HepG2 (cell line): Measurements from ENCODE around the gene MEA1. TPM values are rescaled to one million over a fixed set of nuclear protein-coding genes. Genes with fewer than 3 reads are reported as not detected.

ENCODE experiments used
- CBFB ChIP-seq: sonication (generic); formaldehyde crosslinking; IDR thresholded peaks from 2 replicates; pipeline ENCODE4 v1.4.0; 2020; ENCODE audit warnings: missing genetic modification reagents
- ETV6 ChIP-seq: sonication (generic); formaldehyde crosslinking; conservative IDR thresholded peaks from 2 replicates; pipeline ENCODE4 v1.4.0; 2020; ENCODE audit warnings: missing genetic modification reagents
- FOXP1 ChIP-seq, 2 experiments: fragments of 450-650 bp in 1 of 2; IDR thresholded peaks; 2 replicates each; pipeline ENCODE4 v1.6.1; 2017 to 2018; ENCODE audit warnings: antibody characterized with exemption in 1 of 2
- HDAC6 ChIP-seq: fragments of 200-600 bp; sonication (generic); IDR thresholded peaks from 2 replicates; pipeline ENCODE4 v1.7.0; 2017; ENCODE audit warnings: mild to moderate bottlenecking, antibody characterized with exemption, low read length, low read depth
- HMG20B ChIP-seq: conservative IDR thresholded peaks from 2 replicates; pipeline ENCODE4 v1.6.1; 2016; ENCODE audit warnings: missing genetic modification reagents, missing compliant biosample characterization
- HNRNPH1 ChIP-seq: fragments of 200-400 bp; formaldehyde crosslinking; optimal IDR thresholded peaks from 2 replicates; pipeline ENCODE3; 2017; ENCODE audit warnings: mild to moderate bottlenecking, low read depth, low read length
- MED8 ChIP-seq: sonication (generic); formaldehyde crosslinking; IDR thresholded peaks from 2 replicates; pipeline ENCODE4 v1.8.1; 2023; ENCODE audit warnings: mild to moderate bottlenecking, missing genetic modification reagents; ENCODE audit not compliant: insufficient replicate concordance
- NFIC ChIP-seq: IDR thresholded peaks from 2 replicates; pipeline ENCODE4 v1.6.1; 2012; ENCODE audit warnings: mild to moderate bottlenecking, low read length, inconsistent platforms
- POGZ ChIP-seq: sonication (generic); formaldehyde crosslinking; IDR thresholded peaks from 2 replicates; pipeline ENCODE4 v1.4.0; 2020; ENCODE audit warnings: mild to moderate bottlenecking, missing genetic modification reagents
- SAFB2 ChIP-seq: sonication (generic); formaldehyde crosslinking; IDR thresholded peaks from 2 replicates; pipeline ENCODE4 v1.5.1; 2020; ENCODE audit warnings: missing genetic modification reagents, low read depth, mild to moderate bottlenecking, borderline replicate concordance
- SP2 ChIP-seq: sonication (generic); formaldehyde crosslinking; IDR thresholded peaks from 2 replicates; pipeline ENCODE4 v1.5.1; 2020; ENCODE audit warnings: mild to moderate bottlenecking, missing genetic modification reagents
- TBX3 ChIP-seq: fragments of 450-650 bp; IDR thresholded peaks from 2 replicates; pipeline ENCODE4 v1.6.1; 2017; ENCODE audit warnings: antibody characterized with exemption, mild to moderate bottlenecking, inconsistent platforms, borderline replicate concordance
- TMF1 ChIP-seq: sonication (generic); formaldehyde crosslinking; IDR thresholded peaks from 2 replicates; pipeline ENCODE4 v1.8.1; 2022; ENCODE audit warnings: low read depth, missing genetic modification reagents
- ZBTB4 ChIP-seq: sonication (generic); formaldehyde crosslinking; IDR thresholded peaks from 2 replicates; pipeline ENCODE4 v1.4.0; 2020; ENCODE audit warnings: missing genetic modification reagents, mild to moderate bottlenecking, borderline replicate concordance
- ZBTB8A ChIP-seq: sonication (generic); formaldehyde crosslinking; IDR thresholded peaks from 2 replicates; pipeline ENCODE4 v1.4.0; 2020; ENCODE audit warnings: mild to moderate bottlenecking, low read depth, missing genetic modification reagents, borderline replicate concordance
- ZNF354B ChIP-seq: sonication (generic); formaldehyde crosslinking; IDR thresholded peaks from 2 replicates; pipeline ENCODE4 v1.8.0; 2022; ENCODE audit warnings: mild to moderate bottlenecking, missing genetic modification reagents
- ZNF546 ChIP-seq: sonication (generic); formaldehyde crosslinking; conservative IDR thresholded peaks from 2 replicates; pipeline ENCODE4 v1.8.1; 2023; ENCODE audit warnings: mild to moderate bottlenecking, missing genetic modification reagents
- ZNF562 ChIP-seq: sonication (generic); formaldehyde crosslinking; IDR thresholded peaks from 2 replicates; pipeline ENCODE4 v1.8.0; 2022; ENCODE audit warnings: missing genetic modification reagents, borderline replicate concordance
- ZNF709 ChIP-seq: sonication (generic); formaldehyde crosslinking; IDR thresholded peaks from 2 replicates; pipeline ENCODE4 v1.5.0; 2020; ENCODE audit warnings: mild to moderate bottlenecking, missing genetic modification reagents
- ZNF768 ChIP-seq: sonication (generic); formaldehyde crosslinking; IDR thresholded peaks from 2 replicates; pipeline ENCODE4 v1.4.0; 2020; ENCODE audit warnings: missing genetic modification reagents
- ZNF800 ChIP-seq: sonication (generic); formaldehyde crosslinking; IDR thresholded peaks from 2 replicates; pipeline ENCODE4 v1.4.0; 2020; ENCODE audit warnings: missing genetic modification reagents
- ZSCAN30 ChIP-seq: sonication (generic); formaldehyde crosslinking; IDR thresholded peaks from 2 replicates; pipeline ENCODE4 v1.5.0; 2020; ENCODE audit warnings: mild to moderate bottlenecking, missing genetic modification reagents
- polyA plus RNA-seq, 8 experiments: library from polyadenylated mRNA; depleted of rRNA in 3 of 8; stranded (reverse) in 7 of 8; unstranded in 1 of 8; fragments of >200 nt; fragmentation: Illumina TruSeq in 4 of 8; extraction: Trizol in 4 of 8; gene quantifications; 2 replicates each; pipeline versions ENCODE4 v1.2.1 to v1.2.3, GENCODE V29; 2011 to 2016; ENCODE audit warnings: low read depth in 4 of 8, missing spikeins in 1 of 8, mixed read lengths in 1 of 8; ENCODE audit not compliant: insufficient read depth in 1 of 8
- total RNA-seq, 5 experiments: library from RNA; depleted of rRNA; stranded (reverse); fragments of >200 nt; fragmentation: Illumina TruSeq; extraction: Trizol; gene quantifications; 2 replicates each; pipeline ENCODE4 v1.2.3, GENCODE V29; 2016; ENCODE audit warnings: low read depth in 1 of 5
- TF ChIP-seq, protein P1 (sequence below): IDR thresholded peaks from 2 replicates; pipeline ENCODE4 v1.6.1; 2016
- TF ChIP-seq, protein P2 (sequence below): IDR thresholded peaks from 2 replicates; pipeline ENCODE4 v1.6.1; 2016; ENCODE audit warnings: mild to moderate bottlenecking, missing biosample characterization, missing genetic modification reagents
- TF ChIP-seq, protein P3 (sequence below): IDR thresholded peaks from 2 replicates; pipeline ENCODE4 v1.6.1; 2016; ENCODE audit warnings: mild to moderate bottlenecking

The MEA1 gene
- total and polyA plus RNA-seq, 2 of the 13 experiments (the other 11 are each of a cell fraction or from before 2014, with no cell fraction given), result 75.6 to 86.2 TPM

- TF ChIP-seq SP2 (no peak; the same call in 1 of the 2 replicates), ZNF546 (CRISPR knock-in tag) (peak; percentile 90; the same call in 1 of the 2 replicates), ZBTB4 (CRISPR knock-in tag) (no peak; the same call in 1 of the 2 replicates), TMF1 (no peak), HMG20B (CRISPR knock-in tag) (no peak), ZSCAN30 (CRISPR knock-in tag) (no peak), ZBTB8A (CRISPR knock-in tag) (peak; percentile 36; the same call in 1 of the 2 replicates), SAFB2 (no peak; the same call in 1 of the 2 replicates), ZNF800 (no peak; the same call in 1 of the 2 replicates), FOXP1 (IDR thresholded peaks at IDR 0.05) (no peak), FOXP1 (CRISPR knock-in tag; IDR thresholded peaks at IDR 0.05) (no peak), POGZ (CRISPR knock-in tag) (no peak), ZNF354B (CRISPR knock-in tag) (no peak), TBX3 (no peak), HDAC6 (no peak), NFIC (no peak), ZNF768 (CRISPR knock-in tag) (peak; percentile 46; the same call in 1 of the 2 replicates), HNRNPH1 (no peak), MED8 (CRISPR knock-in tag) (no peak), CBFB (CRISPR knock-in tag) (peak; percentile 16; the same call in 1 of the 2 replicates), ZNF709 (no peak; the same call in 1 of the 2 replicates), ETV6 (CRISPR knock-in tag) (no peak), ZNF562 (CRISPR knock-in tag) (0 out of 2 replicates have a peak, but pooled peaks have one; percentile 39)
- TF ChIP-seq, protein P1, sequence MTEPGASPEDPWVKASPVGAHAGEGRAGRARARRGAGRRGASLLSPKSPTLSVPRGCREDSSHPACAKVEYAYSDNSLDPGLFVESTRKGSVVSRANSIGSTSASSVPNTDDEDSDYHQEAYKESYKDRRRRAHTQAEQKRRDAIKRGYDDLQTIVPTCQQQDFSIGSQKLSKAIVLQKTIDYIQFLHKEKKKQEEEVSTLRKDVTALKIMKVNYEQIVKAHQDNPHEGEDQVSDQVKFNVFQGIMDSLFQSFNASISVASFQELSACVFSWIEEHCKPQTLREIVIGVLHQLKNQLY, result no peak
- TF ChIP-seq, protein P2, sequence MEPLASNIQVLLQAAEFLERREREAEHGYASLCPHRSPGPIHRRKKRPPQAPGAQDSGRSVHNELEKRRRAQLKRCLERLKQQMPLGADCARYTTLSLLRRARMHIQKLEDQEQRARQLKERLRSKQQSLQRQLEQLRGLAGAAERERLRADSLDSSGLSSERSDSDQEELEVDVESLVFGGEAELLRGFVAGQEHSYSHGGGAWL (CRISPR knock-in tag), result no peak
- TF ChIP-seq, protein P3, sequence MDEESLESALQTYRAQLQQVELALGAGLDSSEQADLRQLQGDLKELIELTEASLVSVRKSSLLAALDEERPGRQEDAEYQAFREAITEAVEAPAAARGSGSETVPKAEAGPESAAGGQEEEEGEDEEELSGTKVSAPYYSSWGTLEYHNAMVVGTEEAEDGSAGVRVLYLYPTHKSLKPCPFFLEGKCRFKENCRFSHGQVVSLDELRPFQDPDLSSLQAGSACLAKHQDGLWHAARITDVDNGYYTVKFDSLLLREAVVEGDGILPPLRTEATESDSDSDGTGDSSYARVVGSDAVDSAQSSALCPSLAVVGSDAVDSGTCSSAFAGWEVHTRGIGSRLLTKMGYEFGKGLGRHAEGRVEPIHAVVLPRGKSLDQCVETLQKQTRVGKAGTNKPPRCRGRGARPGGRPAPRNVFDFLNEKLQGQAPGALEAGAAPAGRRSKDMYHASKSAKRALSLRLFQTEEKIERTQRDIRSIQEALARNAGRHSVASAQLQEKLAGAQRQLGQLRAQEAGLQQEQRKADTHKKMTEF (CRISPR knock-in tag), result no peak
Measured at GRCh38 chr6:42978487-42978838, 35.3 kb downstream of the MEA1 start (continued).
